Spleen (tissue), 7 donors: ENCODE results near the gene S100A8.

Experiments
- POLR2A ChIP-seq, 3 donors: fragments of 450-650 bp; IDR thresholded peaks; one replicate each; pipeline ENCODE4 v1.5.1; 2017; ENCODE audit warnings: antibody characterized with exemption in 3 of 3, mild to moderate bottlenecking in 1 of 3
- TF ChIP-seq, protein P1 (sequence below), 11 experiments: fragments of 200-600 bp in 7 of 11; fragments of 450-650 bp in 4 of 11; sonication (generic) in 4 of 11; IDR thresholded peaks in 8 of 11; conservative IDR thresholded peaks in 3 of 11; 1 replicate in 7 of 11; 2 replicates in 4 of 11; pipeline versions ENCODE4 v1.4.0 to v1.8.0; 2016 to 2021; ENCODE audit warnings: antibody characterized with exemption in 11 of 11, inconsistent platforms in 4 of 11, mild to moderate bottlenecking in 1 of 11
- donor health status: DM: no; HTN: no; CAD: no; lungs with moderate emphysema.
- donor health status: DM: no; HTN: no; CAD: no.
- donor health status: DM: no; HTN: no; CAD: no.

DNA sequence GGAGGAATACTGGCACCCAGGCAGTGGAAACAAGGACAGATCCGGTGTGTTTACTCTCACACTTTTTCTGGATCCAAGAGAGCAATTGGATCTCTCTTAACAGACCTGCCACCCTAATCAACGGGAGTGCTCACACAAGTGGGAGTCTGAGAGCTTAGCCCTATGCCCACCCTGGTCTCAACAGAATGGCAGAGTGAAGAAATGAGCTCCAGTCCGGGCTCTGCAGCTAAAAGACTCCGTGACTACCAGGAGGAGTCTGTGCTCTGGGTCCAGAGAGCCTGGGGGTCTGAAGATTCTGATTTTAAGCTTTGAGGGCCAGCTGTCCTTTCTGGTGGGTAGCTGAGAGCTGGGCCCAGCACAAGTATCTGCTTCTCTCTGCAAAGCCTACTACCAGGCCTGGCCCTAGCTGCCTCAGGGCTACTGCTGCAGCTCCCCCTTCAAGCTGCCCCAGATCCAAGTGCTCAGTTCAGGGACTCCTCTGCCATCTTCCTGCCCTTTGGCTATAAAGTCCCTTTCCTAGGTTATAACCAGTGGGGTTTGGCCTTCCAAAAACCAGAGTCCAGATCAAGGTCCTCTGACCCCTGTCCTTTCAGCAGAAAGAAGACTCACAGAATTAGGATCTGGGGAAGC lies 29.3 kb downstream of the S100A8 start:
- TF ChIP-seq, protein P1, sequence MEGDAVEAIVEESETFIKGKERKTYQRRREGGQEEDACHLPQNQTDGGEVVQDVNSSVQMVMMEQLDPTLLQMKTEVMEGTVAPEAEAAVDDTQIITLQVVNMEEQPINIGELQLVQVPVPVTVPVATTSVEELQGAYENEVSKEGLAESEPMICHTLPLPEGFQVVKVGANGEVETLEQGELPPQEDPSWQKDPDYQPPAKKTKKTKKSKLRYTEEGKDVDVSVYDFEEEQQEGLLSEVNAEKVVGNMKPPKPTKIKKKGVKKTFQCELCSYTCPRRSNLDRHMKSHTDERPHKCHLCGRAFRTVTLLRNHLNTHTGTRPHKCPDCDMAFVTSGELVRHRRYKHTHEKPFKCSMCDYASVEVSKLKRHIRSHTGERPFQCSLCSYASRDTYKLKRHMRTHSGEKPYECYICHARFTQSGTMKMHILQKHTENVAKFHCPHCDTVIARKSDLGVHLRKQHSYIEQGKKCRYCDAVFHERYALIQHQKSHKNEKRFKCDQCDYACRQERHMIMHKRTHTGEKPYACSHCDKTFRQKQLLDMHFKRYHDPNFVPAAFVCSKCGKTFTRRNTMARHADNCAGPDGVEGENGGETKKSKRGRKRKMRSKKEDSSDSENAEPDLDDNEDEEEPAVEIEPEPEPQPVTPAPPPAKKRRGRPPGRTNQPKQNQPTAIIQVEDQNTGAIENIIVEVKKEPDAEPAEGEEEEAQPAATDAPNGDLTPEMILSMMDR (IDR thresholded peaks at IDR 0.05 in 8 of 11, conservative IDR thresholded peaks at IDR 0.05 in 3 of 11) = no peak
- no peak for TF ChIP-seq POLR2A (IDR thresholded peaks at IDR 0.05)
